K562 (cell line): ENCODE measurements around the gene FCHO1. TPM values are rescaled to one million over a fixed set of nuclear protein-coding genes. Genes with fewer than 3 reads are reported as not detected.

Experiments
- BACH1 ChIP-seq: fragments of 200-800 bp; sonication (Bioruptor generic); IDR thresholded peaks from 2 replicates; pipeline ENCODE4 v1.6.1; 2016; ENCODE audit warnings: missing genetic modification characterization, missing compliant biosample characterization
- BCOR ChIP-seq: fragments of 450-650 bp; IDR thresholded peaks from 2 replicates; pipeline ENCODE4 v1.6.1; 2016
- CHD2 ChIP-seq: IDR thresholded peaks from 2 replicates; pipeline ENCODE4 v1.6.1; 2011; ENCODE audit warnings: low read depth, low read length
- CHD4 ChIP-seq: fragments of 200-600 bp; sonication (generic); IDR thresholded peaks from 3 replicates; pipeline ENCODE4 v1.6.1; 2012; ENCODE audit warnings: low read depth, mild to moderate bottlenecking, mixed read lengths, low read length, inconsistent platforms; ENCODE audit not compliant: insufficient read depth, insufficient replicate concordance, poor library complexity, severe bottlenecking
- CSDE1 ChIP-seq, 2 experiments: fragments of 450-650 bp; IDR thresholded peaks; 2 replicates each; pipeline ENCODE4 v1.6.1; 2016; ENCODE audit warnings: mild to moderate bottlenecking in 1 of 2
- E2F8 ChIP-seq: fragments of 450-650 bp; IDR thresholded peaks from 2 replicates; pipeline ENCODE4 v1.7.1; 2018; ENCODE audit warnings: mild to moderate bottlenecking, low read depth; ENCODE audit not compliant: partially characterized antibody
- FOXA1 ChIP-seq: fragments of 450-650 bp; IDR thresholded peaks from 2 replicates; pipeline ENCODE4 v1.6.1; 2016; ENCODE audit warnings: mild to moderate bottlenecking, borderline replicate concordance
- HMBOX1 ChIP-seq: sonication (generic); IDR thresholded peaks from 2 replicates; pipeline ENCODE4 v1.6.1; 2016
- IFI16 ChIP-seq: fragments of 250-450 bp; sonication (Bioruptor Pico); IDR thresholded peaks from 2 replicates; pipeline ENCODE4 v2.1.2; 2022; ENCODE audit warnings: mild to moderate bottlenecking, inconsistent platforms
- NELFE ChIP-seq: IDR thresholded peaks from 2 replicates; pipeline ENCODE4 v1.6.1; 2011; ENCODE audit warnings: mild to moderate bottlenecking; ENCODE audit not compliant: insufficient read depth, insufficient read length
- NUFIP1 ChIP-seq: fragments of 450-650 bp; IDR thresholded peaks from 2 replicates; pipeline ENCODE4 v1.6.1; 2018; ENCODE audit not compliant: partially characterized antibody
- PRPF4 ChIP-seq: fragments of 200-400 bp; formaldehyde crosslinking; IDR thresholded peaks from one replicate; pipeline ENCODE4 v1.6.1; 2017; ENCODE audit warnings: low read length, low read depth, mild to moderate bottlenecking; ENCODE audit not compliant: insufficient read depth, poor library complexity, severe bottlenecking
- PURB ChIP-seq: sonication (generic); formaldehyde crosslinking; IDR thresholded peaks from 2 replicates; pipeline ENCODE4 v1.9.0; 2021; ENCODE audit warnings: low read depth, mild to moderate bottlenecking, missing genetic modification reagents
- PYGO2 ChIP-seq: fragments of 450-650 bp; IDR thresholded peaks from 2 replicates; pipeline ENCODE4 v1.6.1; 2016; ENCODE audit warnings: mild to moderate bottlenecking, missing genetic modification characterization, moderate library complexity, missing compliant biosample characterization
- SREBF2 ChIP-seq: sonication (generic); formaldehyde crosslinking; IDR thresholded peaks from 2 replicates; pipeline ENCODE4 v1.4.0; 2020; ENCODE audit warnings: mild to moderate bottlenecking, missing genetic modification reagents
- TAF1 ChIP-seq: IDR thresholded peaks from 2 replicates; pipeline ENCODE4 v1.6.1; 2011; ENCODE audit warnings: mild to moderate bottlenecking, low read length, moderate library complexity; ENCODE audit not compliant: insufficient read depth, control insufficient read depth, severe bottlenecking; ENCODE audit errors: extremely low read depth
- TEAD1 ChIP-seq, 2 experiments: fragments of 450-650 bp in 1 of 2; sonication (generic) in 1 of 2; formaldehyde crosslinking; IDR thresholded peaks; 2 replicates each; pipeline versions ENCODE4 v1.4.0 to v1.8.0; 2020 to 2022; ENCODE audit warnings: mild to moderate bottlenecking in 2 of 2, missing genetic modification reagents in 1 of 2
- TSC22D4 ChIP-seq: fragments of 450-650 bp; IDR thresholded peaks from 2 replicates; pipeline ENCODE4 v1.6.1; 2016; ENCODE audit warnings: missing genetic modification characterization, missing biosample characterization, control low read depth
- U2AF2 ChIP-seq: fragments of 200-400 bp; formaldehyde crosslinking; optimal IDR thresholded peaks from 2 replicates; pipeline ENCODE3; 2017; ENCODE audit warnings: low read depth, mild to moderate bottlenecking, low read length
- ZFP30 ChIP-seq: fragments of 250-450 bp; sonication (Bioruptor Pico); IDR thresholded peaks from 2 replicates; pipeline ENCODE4 v1.8.0; 2022; ENCODE audit warnings: moderate library complexity, mild to moderate bottlenecking, inconsistent platforms, borderline replicate concordance
- ZNF561 ChIP-seq: fragments of 450-650 bp; formaldehyde crosslinking; conservative IDR thresholded peaks from 2 replicates; pipeline ENCODE4 v1.4.0; 2020; ENCODE audit warnings: mild to moderate bottlenecking, moderate library complexity
- ZNF695 ChIP-seq: fragments of 450-650 bp; formaldehyde crosslinking; IDR thresholded peaks from 2 replicates; pipeline ENCODE4 v1.4.0; 2020; ENCODE audit warnings: mild to moderate bottlenecking, moderate library complexity
- ZNF79 ChIP-seq: fragments of 250-450 bp; sonication (Bioruptor Pico); IDR thresholded peaks from 2 replicates; pipeline ENCODE4 v1.4.0; 2020; ENCODE audit warnings: low read depth, mild to moderate bottlenecking, moderate library complexity
- polyA plus RNA-seq, 8 experiments: library from polyadenylated mRNA; depleted of rRNA in 4 of 8; stranded (reverse) in 5 of 8; unstranded in 3 of 8; fragments of >200 nt; fragmentation: Nextera tagmentation in 2 of 8; fragmentation: Illumina TruSeq in 1 of 8; extraction: Ambion mirVana in 2 of 8; extraction: Trizol in 1 of 8; gene quantifications; 2 replicates each; pipeline versions ENCODE4 v1.2.1 to v1.2.3, GENCODE V29; 2011 to 2014; ENCODE audit warnings: inconsistent platforms in 1 of 8, missing spikeins in 1 of 8
- total RNA-seq, 7 experiments: library from RNA; depleted of rRNA in 6 of 7; stranded (reverse); fragments of >200 nt in 6 of 7; fragmentation: Illumina TruSeq in 2 of 7; extraction: Trizol in 2 of 7; gene quantifications; 2 replicates each; pipeline versions ENCODE4 v1.2.1 to v1.2.3, GENCODE V29; 2011 to 2021; ENCODE audit warnings: low replicate concordance in 1 of 7
- TF ChIP-seq, protein P1 (sequence below): fragments of 250-450 bp; sonication (Bioruptor Pico); IDR thresholded peaks from 2 replicates; pipeline ENCODE4 v1.6.1; 2021; ENCODE audit warnings: mild to moderate bottlenecking
- TF ChIP-seq, protein P2 (sequence below): fragments of 250-450 bp; sonication (Bioruptor Pico); IDR thresholded peaks from 2 replicates; pipeline ENCODE4 v1.5.0; 2021
- TF ChIP-seq, protein P3 (sequence below): sonication (generic); formaldehyde crosslinking; IDR thresholded peaks from 2 replicates; pipeline ENCODE4 v1.9.0; 2022; ENCODE audit warnings: mild to moderate bottlenecking, missing genetic modification reagents

FCHO1 gene
- total and polyA plus RNA-seq, 9 of the 15 experiments (the other 6 are each of a cell fraction or from before 2014, with no cell fraction given): 0.21 to 58.9 (median 18.3) TPM

- TF ChIP-seq PURB (CRISPR knock-in tag) (no peak), TSC22D4 (tag) (no peak), IFI16 (no peak), CHD4 (peak; percentile 79), PRPF4 (no peak), NELFE (no peak), HMBOX1 (no peak), NUFIP1 (no peak), CSDE1 (IDR thresholded peaks at IDR 0.05) (no peak), ZNF695 (CRISPR knock-in tag) (no peak), FOXA1 (no peak), U2AF2 (no peak), BACH1 (no peak), E2F8 (no peak), TEAD1 (CRISPR knock-in tag; IDR thresholded peaks at IDR 0.05) (no peak), CHD2 (0 out of 2 replicates have a peak, but pooled peaks have one; percentile 17), TAF1 (no peak), BCOR (peak; percentile 81), ZFP30 (CRISPR knock-in tag) (no peak), SREBF2 (no peak), ZNF561 (CRISPR knock-in tag) (no peak), ZNF79 (CRISPR knock-in tag) (no peak), PYGO2 (tag) (no peak)
- TF ChIP-seq, protein P1, sequence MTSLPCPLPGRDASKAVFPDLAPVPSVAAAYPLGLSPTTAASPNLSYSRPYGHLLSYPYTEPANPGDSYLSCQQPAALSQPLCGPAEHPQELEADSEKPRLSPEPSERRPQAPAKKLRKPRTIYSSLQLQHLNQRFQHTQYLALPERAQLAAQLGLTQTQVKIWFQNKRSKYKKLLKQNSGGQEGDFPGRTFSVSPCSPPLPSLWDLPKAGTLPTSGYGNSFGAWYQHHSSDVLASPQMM (CRISPR knock-in tag): no peak
- TF ChIP-seq, protein P2, sequence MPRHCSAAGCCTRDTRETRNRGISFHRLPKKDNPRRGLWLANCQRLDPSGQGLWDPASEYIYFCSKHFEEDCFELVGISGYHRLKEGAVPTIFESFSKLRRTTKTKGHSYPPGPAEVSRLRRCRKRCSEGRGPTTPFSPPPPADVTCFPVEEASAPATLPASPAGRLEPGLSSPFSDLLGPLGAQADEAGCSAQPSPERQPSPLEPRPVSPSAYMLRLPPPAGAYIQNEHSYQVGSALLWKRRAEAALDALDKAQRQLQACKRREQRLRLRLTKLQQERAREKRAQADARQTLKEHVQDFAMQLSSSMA (CRISPR knock-in tag): no peak
- TF ChIP-seq, protein P3, sequence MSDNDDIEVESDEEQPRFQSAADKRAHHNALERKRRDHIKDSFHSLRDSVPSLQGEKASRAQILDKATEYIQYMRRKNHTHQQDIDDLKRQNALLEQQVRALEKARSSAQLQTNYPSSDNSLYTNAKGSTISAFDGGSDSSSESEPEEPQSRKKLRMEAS (CRISPR knock-in tag): peak; percentile 77
Observed at GRCh38 chr19:17706750-17707181, 44.5 kb upstream of the FCHO1 start (continued).
